NCI-H748 (cell line): Measurements from ENCODE around the gene ERBB2.
A peak's percentile ranks its signal among the peaks of the same experiment; 100 is the strongest.
"Not testable (repeated sequence)": the region's sequence is repeated elsewhere in the genome, so short reads cannot be mapped to it uniquely, and the experiment has no call there.

ENCODE experiments used
- DNase-seq: peaks from one replicate; lab custom pipeline; 2025; ENCODE audit not compliant: unreplicated experiment; lab: John Stamatoyannopoulos, UW

The ERBB2 gene

DNA sequence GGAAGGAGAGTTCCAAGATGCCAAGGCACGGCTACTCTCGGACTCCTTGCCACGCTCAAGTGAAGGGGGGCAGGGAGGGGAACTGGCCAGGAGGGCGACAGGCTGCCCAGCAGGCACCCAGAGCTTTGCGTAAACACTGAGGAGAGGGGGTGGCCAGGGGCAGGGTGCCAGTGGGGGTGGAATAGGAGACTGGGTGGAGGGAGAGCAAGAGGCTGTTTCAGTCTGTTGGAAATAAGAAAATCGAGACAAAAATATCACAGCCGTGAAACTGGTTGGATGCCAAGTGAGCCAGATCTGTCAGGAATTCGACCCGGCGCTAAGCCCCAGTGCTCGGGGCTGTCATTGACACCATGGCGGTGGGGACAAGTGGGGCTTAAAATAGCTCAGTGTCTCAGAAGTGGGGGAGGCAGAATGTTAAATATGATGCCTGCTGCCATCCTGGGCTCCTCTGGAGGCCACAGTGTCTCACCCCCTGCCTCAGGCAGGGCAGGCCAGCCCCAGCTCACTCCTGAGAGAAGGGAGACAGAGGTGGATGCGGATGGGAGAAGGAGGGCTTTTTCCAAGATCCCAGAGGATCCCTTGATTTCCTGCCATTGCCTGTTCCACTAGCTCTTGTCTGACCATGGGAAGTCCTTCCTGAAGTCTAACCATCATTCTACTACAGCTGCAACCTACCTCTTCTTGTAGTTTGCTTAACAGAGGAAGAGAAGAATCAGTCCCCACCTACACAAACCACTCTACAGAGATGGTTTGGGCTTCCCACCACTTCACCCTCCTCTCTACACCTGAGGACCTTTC, 22.1 kb upstream of the ERBB2 start:
- no peak for DNase-seq

DNA sequence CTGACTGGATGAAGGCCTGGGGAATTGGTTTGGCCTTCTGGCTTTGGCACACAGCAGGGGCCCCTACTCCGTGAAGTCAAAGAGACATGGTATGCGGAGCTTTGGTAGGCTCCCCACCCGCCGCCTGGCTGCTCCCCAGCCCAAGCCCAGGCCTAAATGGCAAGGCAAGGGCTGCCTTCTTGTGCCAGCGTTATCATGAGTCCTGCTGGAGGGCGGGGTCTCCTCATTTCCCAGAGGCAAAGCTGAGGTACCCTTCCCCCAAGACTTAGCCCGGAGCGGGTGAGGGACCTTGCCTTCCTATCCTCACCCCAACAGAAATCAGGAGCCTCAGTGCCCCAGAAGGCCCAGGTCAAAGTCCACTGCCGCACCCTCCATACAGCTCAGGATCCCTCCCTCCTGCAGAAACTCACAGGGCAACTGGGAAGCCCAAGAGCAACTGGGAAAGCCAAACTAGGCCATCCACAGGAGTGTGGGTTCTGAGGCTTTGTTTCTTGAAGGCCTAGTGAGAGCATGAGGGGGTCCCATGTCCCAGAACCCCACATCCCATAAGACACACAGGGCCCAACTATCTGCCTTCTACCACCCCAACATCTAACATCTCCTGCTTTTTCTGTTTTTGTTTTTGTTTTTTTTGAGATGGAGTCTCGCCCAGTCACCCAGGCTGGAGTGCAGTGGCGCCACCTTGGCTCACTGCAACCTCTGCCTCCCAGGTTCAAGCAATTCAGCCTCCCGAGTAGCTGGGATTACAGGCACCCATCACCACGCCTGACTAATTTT, 21.3 kb upstream of the ERBB2 start:
- no peak for DNase-seq

DNA sequence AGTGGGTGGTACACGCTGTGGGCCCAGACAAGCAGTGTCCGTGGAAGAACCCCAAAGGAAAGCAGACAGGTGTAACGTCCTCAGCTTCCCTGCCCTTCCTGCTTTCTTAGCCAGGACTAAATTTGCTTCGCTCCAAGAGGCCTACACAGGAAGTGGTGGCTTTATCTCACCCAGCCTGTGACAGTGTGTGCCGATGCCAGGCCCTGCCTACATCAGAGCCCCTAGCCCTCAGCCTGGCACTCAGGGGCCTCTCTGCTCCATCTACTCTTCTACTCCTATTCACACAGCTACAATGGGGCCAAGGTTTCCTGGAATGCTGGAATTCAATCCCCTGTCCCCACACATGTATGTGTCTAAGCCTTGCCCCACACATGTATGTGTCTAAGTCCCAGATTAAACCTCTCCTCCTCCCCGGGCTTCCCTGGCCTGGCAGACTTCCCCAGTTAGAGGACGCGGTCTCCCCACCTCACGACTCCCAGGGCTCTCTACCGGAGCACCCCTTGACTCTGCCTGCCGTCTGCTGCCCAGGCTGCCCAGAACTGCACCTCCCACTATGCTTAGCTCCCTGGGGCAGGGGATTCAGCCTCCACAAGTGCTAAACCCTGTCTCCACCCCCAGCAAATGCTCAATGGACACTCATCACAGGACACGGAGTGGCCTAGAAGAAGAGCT, 20.2 kb upstream of the ERBB2 start:
- DNase-seq = no peak

DNA sequence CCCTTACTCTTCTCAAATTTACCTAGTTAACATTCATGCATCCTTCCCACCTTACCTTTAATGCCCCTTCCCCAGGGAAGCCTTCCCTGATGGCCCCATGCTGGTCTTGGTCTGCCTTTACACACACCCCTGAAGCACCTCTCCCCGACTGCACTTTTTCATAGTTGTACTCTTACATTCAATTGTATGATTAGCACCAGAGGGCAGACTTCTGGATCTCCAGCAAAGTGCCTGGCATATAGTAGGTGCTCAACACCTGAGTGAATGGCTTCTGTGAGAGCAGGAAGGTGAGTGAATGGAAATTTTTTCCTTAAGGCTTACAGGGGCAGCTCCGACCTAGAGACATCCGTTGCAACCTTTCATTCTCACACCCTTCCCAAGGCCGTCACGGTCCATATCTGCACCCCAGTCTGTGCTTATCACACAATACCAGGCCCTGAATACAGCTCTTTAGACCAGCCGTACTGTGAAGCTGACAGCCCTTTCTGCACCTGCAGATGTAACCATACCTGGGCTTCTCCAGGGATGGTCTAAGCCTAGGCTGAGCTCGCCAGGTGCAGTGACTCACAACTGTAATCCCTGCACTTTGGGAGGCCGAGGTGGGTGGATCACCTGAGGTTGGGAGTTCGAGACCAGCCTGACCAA, 16.4 kb upstream of the ERBB2 start:
- no peak for DNase-seq

DNA sequence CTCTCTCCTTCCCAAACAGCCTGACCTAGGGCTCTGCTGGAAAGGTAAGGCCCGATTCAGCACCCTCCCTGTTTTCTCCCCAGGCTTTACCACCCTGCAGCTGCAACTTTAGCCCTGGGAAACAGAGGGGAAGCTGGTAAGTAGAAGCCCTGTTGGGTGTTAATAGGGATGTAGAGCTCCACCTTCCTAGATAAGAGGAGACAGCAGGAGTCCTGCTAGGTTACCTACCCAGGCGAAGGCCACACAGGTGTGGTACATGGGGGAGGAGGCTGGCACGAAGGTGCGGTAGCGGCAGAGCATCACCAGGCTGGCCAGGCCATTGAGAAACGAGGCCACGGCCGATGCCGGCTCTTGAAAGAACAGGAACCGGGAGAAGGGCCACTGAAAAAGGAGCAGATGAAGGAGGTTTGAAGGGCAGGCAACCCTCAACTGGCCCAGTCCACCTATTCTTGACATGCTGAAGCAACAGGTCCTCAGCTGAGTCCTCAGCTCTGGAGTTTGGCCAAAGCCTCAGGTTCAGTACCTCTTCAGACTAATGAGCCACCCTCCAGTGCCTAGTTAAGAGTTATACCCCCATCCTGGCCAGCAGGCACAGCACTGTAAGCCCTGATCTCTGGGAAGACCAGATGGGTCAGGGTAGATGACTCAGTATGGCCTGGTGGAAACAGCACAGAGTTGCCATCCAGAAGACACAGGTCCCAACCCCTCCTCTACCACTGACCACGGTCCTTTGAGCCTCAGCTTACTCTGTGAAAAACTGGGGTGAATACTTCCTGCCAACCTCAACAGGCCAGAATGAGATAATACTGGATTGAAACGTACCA, 15.3 kb upstream of the ERBB2 start:
- no peak for DNase-seq

DNA sequence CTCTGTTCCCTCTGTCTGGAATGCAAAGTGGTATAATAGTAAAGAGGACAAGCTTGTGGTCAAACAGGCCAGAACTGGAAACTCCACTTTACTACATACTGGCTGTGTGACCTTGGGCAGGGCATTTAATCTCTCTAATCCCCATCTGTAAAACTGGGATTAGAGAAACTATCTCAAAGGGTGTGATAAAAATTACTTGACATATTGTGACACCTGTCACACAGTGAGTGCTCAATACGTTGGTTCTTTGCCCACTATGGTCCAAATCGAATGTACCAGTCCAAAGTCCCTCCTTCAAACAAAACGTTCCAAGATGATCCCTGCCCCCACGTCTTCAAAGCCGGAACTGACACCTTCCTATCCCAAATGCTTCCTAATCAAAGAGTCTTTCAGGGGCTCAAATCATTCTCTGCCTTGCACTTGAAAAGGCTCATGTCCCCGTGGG, 12.7 kb upstream of the ERBB2 start:
- DNase-seq = no peak

DNA sequence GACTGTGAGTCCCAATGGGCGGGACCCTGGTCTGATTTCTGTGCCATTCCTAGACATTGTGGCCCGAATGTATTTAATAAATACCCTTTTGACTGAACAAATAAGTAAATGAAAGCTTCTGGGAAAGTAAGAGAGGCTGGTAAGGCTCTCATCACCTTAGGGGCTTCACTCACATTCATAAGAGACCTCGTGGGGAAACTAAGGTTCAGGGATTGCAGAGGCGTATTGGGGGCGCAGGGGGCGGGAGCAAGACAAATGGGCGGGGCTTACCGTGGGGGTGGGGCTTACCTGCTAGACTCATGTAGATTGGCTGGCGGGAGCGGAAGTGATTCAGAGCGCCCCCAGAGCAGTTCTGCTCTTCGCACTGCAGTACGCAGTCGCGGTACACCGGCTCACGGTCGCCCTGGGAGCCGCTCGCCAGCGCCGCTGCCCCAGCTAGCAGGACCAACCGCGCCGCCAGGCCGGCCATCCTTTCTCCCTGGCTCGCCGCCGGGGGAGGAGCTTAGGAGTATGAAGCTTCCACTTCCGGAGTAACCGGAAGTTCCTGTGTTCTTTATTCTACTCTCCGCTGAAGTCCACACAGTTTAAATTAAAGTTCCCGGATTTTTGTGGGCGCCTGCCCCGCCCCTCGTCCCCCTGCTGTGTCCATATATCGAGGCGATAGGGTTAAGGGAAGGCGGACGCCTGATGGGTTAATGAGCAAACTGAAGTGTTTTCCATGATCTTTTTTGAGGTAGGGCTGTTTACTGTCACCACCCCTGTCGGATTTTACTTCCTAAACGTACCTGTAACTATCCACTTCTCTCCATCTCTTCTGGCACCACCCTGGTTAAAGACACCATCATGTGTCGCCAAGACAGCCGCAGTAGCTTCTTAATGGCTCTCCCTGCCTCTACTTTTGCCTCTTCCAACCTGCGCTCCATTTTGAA, 12.1 kb upstream of the ERBB2 start, which contains the start of gene PGAP3:
PGAP3 (minus strand) TSS at position 512 of the 929 bp plus-strand sequence; CDS start at position 469, 43 bp downstream.
- peak; percentile 93 for DNase-seq

DNA sequence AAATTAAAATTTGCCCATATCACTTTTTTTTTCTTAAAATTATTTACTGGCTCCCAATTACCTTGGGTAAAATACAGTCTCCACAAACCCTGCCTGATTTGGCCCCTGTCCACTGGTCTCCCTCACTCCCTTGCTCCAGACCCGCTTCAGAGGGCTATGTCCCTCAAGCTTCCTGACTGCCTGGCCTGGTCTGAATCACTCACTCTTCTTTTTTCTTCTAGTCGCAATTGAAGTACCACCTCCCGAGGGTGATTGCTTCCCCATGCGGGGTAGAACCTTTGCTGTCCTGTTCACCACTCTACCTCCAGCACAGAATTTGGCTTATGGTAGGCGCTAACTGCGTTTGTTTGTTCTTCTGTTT, 11.4 kb upstream of the ERBB2 start:
- no peak for DNase-seq

DNA sequence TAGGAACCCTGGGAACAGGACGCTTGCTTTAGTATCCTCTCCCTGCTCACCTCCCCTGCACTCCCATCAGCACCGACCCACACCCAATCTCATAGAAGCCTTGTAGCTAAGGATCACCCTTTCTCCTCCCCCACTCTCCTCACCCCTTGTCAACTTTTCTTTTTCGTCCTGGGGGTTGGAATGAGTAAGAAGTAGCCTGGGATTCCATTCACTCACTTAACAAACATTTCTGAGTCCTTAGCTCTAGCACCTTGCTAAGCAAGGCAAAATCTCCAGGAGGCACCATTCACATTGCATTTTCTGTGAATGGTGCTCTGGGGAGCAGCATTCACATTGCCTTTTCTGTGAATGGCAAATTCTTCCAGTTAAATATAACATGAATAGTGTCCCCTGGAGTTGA, 10.9 kb upstream of the ERBB2 start:
- DNase-seq = no peak

DNA sequence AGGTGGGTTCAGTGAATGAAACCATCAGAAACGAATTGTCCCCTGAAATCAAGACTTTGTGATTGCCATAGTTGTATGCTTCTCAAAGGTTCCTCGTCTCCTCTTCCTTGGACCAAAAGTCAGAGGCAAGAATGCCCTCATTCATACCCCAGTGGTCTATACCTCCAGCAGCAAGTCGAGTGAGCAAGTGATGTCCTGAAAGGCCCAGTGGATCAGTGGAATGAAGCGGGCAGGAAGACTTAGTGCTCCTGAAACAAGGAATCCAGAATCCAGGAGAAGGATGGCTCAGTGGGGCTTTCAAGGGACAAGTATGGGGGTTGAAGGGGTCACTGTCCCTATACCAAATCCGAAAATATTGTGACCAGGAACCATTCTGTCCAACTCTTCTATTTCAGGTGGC, 5.3 kb upstream of the ERBB2 start:
- no peak for DNase-seq

DNA sequence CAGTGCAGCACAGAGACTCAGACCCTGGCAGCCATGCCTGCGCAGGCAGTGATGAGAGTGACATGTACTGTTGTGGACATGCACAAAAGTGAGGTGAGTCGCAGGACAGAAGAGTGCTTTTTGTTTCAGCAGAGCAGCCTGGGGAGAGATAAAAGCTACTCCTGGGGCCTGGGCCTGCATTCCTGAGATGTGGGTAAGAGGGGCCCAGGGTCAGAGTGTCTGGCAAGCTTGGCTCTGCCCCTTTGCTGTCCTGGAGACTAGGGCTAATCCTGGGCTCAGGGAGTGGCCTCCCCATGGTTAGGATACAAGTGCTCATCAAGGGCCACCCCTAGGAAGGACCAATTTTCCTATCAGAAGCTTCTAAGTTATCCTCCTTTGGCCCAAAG, 4.8 kb upstream of the ERBB2 start:
- no peak for DNase-seq

DNA sequence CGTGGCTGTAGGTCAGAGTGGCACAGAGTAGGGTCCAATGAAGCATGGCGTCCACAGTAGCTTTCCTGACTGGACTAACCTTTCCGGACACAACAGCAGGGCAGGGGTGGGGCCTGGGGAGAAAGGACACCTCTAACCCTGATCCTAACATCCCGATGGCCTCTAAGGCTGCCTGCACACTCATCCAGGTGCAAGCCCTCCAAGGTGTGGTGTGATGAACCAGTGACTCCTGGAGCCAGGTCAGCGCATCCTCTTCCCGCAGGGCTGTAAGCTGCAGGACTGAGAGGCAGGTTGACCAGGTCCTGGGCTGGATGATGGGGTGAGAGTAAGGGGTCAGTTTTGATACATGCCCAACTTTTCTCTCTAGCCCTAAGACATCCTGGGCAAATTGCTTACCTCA, 3.1 kb upstream of the ERBB2 start:
- no peak for DNase-seq

DNA sequence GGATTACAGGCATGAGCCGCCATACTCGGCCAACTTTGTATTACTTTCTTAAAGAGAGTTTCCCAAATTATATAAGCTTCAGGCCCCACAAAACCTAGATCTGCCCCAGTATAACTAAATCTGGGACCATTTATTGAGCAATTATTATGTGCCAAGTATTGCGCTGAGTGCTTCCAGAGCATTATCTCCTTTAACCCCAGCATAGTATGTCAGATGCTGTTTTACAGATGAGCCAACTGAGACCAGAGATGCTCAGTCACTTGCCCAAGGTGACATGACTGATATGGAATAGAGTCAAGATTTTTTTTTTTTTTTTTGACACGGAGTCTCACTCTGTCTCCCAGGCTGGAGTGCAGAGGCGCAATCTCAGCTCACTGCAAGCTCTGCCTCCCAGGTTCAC, 1.9 kb upstream of the ERBB2 start:
- no peak for DNase-seq

DNA sequence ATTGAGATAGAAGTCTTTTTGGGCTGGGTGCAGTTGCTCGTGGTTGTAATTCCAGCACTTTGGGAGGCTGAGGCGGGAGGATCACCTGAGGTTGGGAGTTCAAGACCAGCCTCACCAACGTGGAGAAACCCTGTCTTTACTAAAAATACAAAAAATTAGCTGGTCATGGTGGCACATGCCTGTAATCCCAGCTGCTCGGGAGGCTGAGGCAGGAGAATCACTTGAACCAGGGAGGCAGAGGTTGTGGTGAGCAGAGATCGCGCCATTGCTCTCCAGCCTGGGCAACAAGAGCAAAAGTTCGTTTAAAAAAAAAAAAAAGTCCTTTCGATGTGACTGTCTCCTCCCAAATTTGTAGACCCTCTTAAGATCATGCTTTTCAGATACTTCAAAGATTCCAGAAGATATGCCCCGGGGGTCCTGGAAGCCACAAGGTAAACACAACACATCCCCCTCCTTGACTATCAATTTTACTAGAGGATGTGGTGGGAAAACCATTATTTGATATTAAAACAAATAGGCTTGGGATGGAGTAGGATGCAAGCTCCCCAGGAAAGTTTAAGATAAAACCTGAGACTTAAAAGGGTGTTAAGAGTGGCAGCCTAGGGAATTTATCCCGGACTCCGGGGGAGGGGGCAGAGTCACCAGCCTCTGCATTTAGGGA, 577 bp upstream of the ERBB2 start:
- not testable (repeated sequence) for DNase-seq

DNA sequence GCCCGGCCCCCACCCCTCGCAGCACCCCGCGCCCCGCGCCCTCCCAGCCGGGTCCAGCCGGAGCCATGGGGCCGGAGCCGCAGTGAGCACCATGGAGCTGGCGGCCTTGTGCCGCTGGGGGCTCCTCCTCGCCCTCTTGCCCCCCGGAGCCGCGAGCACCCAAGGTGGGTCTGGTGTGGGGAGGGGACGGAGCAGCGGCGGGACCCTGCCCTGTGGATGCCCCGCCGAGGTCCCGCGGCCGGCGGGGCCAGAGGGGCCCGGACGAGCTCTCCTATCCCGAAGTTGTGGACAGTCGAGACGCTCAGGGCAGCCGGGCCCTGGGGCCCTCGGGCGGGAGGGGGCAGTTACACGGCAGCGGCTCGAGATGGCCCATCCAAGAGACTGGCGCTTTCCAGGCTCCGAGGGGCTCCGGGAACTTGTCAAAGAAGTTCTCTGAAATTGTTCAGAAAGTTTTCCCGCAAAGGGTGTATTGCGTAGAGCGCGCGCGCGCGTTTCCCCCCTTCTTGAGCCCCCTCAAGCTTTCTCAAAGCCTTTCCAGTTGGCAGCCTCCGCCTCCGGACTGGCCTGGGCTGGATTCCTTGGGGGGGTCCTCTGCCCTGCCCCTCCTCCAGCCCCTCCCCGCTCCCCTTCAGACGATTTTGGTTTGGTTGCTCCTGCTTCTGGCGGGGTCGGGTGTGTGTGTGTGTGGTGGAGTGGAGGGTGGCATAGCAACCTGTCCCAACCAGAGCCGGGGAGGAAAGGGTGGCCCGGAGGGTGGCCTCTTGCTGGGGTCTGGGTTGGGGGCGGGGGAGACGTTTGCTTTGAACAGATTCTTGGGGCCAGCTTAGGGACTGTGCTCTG, 504 bp downstream of the ERBB2 start:
- DNase-seq = no peak

DNA sequence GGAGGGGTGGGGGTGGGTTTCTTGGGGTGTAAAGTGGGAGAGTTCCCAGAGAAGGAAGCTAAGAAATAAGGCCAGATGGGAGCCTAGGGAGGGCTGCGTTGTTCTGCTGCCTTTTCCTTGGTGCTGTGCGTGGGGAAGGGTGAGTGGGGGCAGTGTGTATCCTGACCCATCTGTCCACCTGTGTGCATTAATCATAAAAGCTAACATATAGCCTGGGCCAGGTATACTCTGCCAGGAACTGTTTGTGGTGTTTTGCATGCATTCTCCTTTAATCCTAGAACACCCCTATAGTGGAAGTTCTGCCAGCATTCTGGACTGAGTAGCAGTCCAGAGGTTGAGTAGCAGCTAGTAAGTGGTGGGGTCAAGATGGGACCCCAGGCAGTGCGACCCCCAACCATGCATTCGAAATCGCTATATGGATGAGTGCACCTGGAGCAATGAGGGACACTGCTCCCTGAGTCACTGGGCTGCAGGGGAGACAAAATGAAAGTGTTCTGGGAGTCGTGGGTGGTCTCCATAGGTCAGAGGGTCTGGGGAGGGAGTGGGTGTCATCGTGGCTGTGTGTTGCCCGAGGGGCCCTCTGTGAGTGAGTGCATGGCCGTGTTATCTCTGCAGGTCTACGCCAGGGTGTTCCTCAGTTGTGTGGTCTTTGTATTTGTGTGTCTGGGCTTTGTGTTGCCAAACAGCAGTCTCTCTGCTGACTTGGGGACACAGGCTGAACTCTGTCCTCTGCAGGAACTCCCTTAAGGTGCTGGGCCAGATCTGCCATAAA, 1.3 kb downstream of the ERBB2 start:
- DNase-seq = no peak

DNA sequence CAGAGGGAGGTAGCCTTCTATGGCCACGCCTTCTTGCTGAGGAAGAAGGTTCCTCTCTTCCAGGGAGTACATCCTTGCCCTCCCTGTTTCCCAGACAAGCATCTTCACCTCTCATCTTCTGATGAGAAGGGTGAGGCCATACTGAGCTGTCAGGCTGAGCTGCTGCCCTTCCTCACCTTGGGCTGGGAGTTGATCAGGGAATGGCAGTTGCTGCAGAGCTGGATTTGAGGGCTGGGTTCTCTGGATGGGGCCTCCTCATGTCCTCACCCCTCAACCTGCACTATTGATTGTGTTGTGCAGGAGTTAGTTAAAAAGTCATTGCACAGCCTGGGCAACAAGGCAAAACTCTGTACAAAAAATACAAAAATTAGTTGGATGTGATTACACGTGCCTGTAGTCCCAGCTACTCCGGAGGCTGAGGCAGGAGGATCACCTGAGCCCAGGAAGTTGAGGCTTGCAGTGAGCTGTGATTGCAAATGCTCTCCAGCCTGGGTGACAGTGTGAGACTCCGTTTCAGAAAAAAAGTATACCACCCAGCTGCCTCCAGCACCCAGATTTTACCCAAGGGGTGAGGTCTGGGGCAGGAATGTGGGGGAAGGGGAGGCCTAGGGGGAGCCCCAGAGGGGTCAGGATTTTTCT, 2.0 kb downstream of the ERBB2 start:
- no peak for DNase-seq
